PC-9 (cell line): ENCODE data around the gene VPS8. TPM values are rescaled to one million over a fixed set of nuclear protein-coding genes. Genes with fewer than 3 reads are reported as not detected.

Source experiments
- BruUV-seq: library from RNA; stranded (reverse); fragments of 400-500 nt; replicated peaks from 2 replicates; lab custom pipeline; 2021; lab: Mats Ljungman, UMichigan
- CTCF ChIA-PET: fragments of 300-600 bp; sonication (Branson Sonifier 250); formaldehyde crosslinking; loops from one replicate; lab custom pipeline; 2022; ENCODE audit warnings: antibody characterized with exemption; lab: Charles Lee
- POLR2A ChIA-PET: fragments of 300-600 bp; sonication (Branson Sonifier 250); formaldehyde crosslinking; loops from one replicate; lab custom pipeline; 2022; ENCODE audit warnings: antibody characterized with exemption; ENCODE audit not compliant: unreplicated experiment; lab: Charles Lee
- DNase-seq, 2 experiments: peaks; one replicate each; pipeline versions ENCODE4 v3.0.0 to v3.0.0-alpha.2; 2015 to 2022; ENCODE audit warnings: mixed read lengths in 1 of 2
- H2AFZ ChIP-seq: fragments of 200-600 bp; sonication (generic); 2 replicates; pipeline ENCODE4 v1.8.1; 2017; ENCODE audit warnings: antibody characterized with exemption
- H3F3A ChIP-seq: fragments of 200-600 bp; sonication (generic); 2 replicates; pipeline ENCODE4 v1.8.1; 2017; ENCODE audit warnings: antibody characterized with exemption, mild to moderate bottlenecking, low read depth; ENCODE audit not compliant: insufficient read depth
- H3K27ac ChIP-seq: fragments of 200-600 bp; sonication (generic); 2 replicates; pipeline ENCODE4 v1.6.1; 2016; ENCODE audit warnings: mixed run types
- H3K27me3 ChIP-seq: fragments of 200-600 bp; sonication (generic); 2 replicates; pipeline ENCODE4 v1.6.1; 2016; ENCODE audit warnings: low read depth, mixed run types; ENCODE audit not compliant: insufficient read depth
- H3K36me3 ChIP-seq: fragments of 200-600 bp; sonication (generic); 2 replicates; pipeline ENCODE4 v1.6.1; 2016; ENCODE audit warnings: low read depth, mixed run types
- H3K4me1 ChIP-seq: fragments of 200-600 bp; sonication (generic); replicated peaks from 2 replicates; pipeline ENCODE4 v1.6.1; 2016; ENCODE audit warnings: mixed run types; ENCODE audit not compliant: insufficient read depth
- H3K4me2 ChIP-seq: fragments of 200-600 bp; sonication (generic); 2 replicates; pipeline ENCODE4 v1.6.1; 2017; ENCODE audit warnings: mixed run types
- H3K4me3 ChIP-seq: fragments of 200-600 bp; sonication (generic); 2 replicates; pipeline ENCODE4 v1.6.1; 2016; ENCODE audit warnings: mixed run types
- H3K79me2 ChIP-seq: fragments of 200-600 bp; sonication (generic); 2 replicates; pipeline ENCODE4 v1.6.1; 2017; ENCODE audit warnings: low read depth, mixed run types
- H3K9me2 ChIP-seq: fragments of 200-600 bp; sonication (generic); 2 replicates; pipeline ENCODE4 v1.8.1; 2017; ENCODE audit warnings: mild to moderate bottlenecking; ENCODE audit not compliant: insufficient read depth
- H3K9me3 ChIP-seq: fragments of 200-600 bp; sonication (generic); 2 replicates; pipeline ENCODE4 v1.8.1; 2016; ENCODE audit warnings: low read depth; ENCODE audit not compliant: insufficient read depth
- H4K20me1 ChIP-seq: fragments of 200-600 bp; sonication (generic); 2 replicates; pipeline ENCODE4 v1.8.1; 2017; ENCODE audit not compliant: insufficient read depth
- EZH2 ChIP-seq: fragments of 200-600 bp; sonication (generic); IDR thresholded peaks from 2 replicates; pipeline ENCODE4 v1.8.0; 2017; ENCODE audit warnings: antibody characterized with exemption, low read depth
- intact Hi-C: fragments of 100-400 bp; cut with micrococcal nuclease; formaldehyde crosslinking; loops from one replicate; pipeline ENCODE4 v1.10.0; 2022; ENCODE audit not compliant: unreplicated experiment
- total RNA-seq: library from RNA; stranded (reverse); gene quantifications from 2 replicates; pipeline ENCODE4 v1.2.3, GENCODE V29; 2021
- TF ChIP-seq, protein P1 (sequence below): fragments of 200-600 bp; sonication (generic); conservative IDR thresholded peaks from 2 replicates; pipeline ENCODE4 v1.6.1; 2017; ENCODE audit warnings: mixed run types, antibody characterized with exemption, mild to moderate bottlenecking, moderate library complexity

Gene VPS8
- total RNA-seq, 1 experiment from 2014 or later: 80.8 TPM

DNA sequence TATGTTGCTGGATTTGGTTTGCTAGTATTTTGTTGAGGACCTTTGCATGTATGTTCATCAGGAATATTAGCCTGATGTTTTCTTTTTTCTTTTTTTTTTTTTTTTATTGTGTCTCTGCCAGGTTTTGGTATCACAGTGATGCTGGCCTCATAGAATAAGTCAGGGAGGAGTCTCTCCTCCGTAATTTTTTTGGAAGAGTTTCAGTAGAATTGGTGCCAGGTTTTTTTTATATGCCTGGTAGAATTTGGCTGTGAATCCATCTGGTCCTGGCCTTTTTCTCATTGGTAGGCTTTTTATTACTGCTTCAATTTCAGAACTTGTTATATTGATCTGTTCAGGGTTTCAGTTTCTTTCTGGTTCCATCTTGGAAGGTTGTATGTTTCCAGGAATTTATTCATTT, 165.8 kb downstream of the VPS8 start:
- no peaks in the 10 kb centered on the region for H3K9me3 ChIP-seq
- no peaks in the 10 kb centered on the region for H3K27me3 ChIP-seq
- H3F3A ChIP-seq: no peaks in the 10 kb centered on the region
- intact Hi-C loops: no loop called here
- POLR2A ChIA-PET: no interaction called here
- no peaks in the 10 kb centered on the region for H3K79me2 ChIP-seq
- no peak overlapping the region for H3K27ac ChIP-seq
- H4K20me1 ChIP-seq: no peaks in the 10 kb centered on the region
- no peak for DNase-seq
- no peak overlapping the region for H3K4me2 ChIP-seq
- H3K4me1 ChIP-seq: no peaks in the 10 kb centered on the region
- no peak for TF ChIP-seq EZH2
- TF ChIP-seq, protein P1, sequence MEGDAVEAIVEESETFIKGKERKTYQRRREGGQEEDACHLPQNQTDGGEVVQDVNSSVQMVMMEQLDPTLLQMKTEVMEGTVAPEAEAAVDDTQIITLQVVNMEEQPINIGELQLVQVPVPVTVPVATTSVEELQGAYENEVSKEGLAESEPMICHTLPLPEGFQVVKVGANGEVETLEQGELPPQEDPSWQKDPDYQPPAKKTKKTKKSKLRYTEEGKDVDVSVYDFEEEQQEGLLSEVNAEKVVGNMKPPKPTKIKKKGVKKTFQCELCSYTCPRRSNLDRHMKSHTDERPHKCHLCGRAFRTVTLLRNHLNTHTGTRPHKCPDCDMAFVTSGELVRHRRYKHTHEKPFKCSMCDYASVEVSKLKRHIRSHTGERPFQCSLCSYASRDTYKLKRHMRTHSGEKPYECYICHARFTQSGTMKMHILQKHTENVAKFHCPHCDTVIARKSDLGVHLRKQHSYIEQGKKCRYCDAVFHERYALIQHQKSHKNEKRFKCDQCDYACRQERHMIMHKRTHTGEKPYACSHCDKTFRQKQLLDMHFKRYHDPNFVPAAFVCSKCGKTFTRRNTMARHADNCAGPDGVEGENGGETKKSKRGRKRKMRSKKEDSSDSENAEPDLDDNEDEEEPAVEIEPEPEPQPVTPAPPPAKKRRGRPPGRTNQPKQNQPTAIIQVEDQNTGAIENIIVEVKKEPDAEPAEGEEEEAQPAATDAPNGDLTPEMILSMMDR: no peak
- H3K36me3 ChIP-seq: no peaks in the 10 kb centered on the region
- CTCF ChIA-PET: no interaction called here
- H2AFZ ChIP-seq: no peak overlapping the region
- no peaks in the 10 kb centered on the region for H3K9me2 ChIP-seq
- BruUV-seq: no TSS peak
- H3K4me3 ChIP-seq: no peak overlapping the region

GRCh38 chr3:184981071-184981470, 169.1 kb downstream of the VPS8 start:
- Histone ChIP-seq H4K20me1 (no peaks in the 10 kb centered on the region), H3K4me2 (no peak overlapping the region), H2AFZ (no peak overlapping the region), H3K27ac (no peak overlapping the region), H3K4me3 (no peak overlapping the region), H3K9me3 (no peaks in the 10 kb centered on the region), H3K9me2 (no peaks in the 10 kb centered on the region), H3K4me1 (no peaks in the 10 kb centered on the region), H3K27me3 (no peaks in the 10 kb centered on the region), H3F3A (no peaks in the 10 kb centered on the region), H3K79me2 (no peaks in the 10 kb centered on the region), H3K36me3 (no peaks in the 10 kb centered on the region)
- TF ChIP-seq, protein P1: no peak
- no peak for TF ChIP-seq EZH2
- BruUV-seq: no TSS peak
- CTCF ChIA-PET: no interaction called here
- POLR2A ChIA-PET: no interaction called here
- intact Hi-C loops: no loop called here
- no peak for DNase-seq

DNA sequence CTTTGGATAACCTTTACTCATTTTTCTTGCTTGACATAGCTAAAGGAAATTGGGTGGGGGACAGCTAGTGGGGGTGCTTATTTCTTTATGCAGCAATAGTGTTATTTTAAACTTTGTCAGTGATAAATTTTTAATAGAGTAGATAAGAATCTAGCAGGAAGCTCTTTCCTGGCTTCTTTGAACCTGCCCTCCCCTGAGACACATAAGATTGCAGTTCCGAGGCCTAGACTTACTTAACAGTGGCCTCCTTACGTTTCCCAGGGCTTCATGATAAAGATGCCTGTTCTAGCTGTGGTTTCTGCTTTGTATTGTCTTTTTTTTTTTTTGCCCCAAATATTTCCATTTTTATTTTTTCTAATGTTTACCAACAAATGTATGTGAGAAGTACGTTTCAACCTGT, 170.1 kb downstream of the VPS8 start:
- POLR2A ChIA-PET: no interaction called here
- Histone ChIP-seq H3K4me2 (no peak overlapping the region), H4K20me1 (no peaks in the 10 kb centered on the region), H3K27me3 (no peaks in the 10 kb centered on the region), H3K27ac (no peak overlapping the region), H3K36me3 (no peaks in the 10 kb centered on the region), H3K9me3 (no peaks in the 10 kb centered on the region), H3K79me2 (no peaks in the 10 kb centered on the region), H3F3A (no peaks in the 10 kb centered on the region), H2AFZ (no peak overlapping the region), H3K9me2 (no peaks in the 10 kb centered on the region), H3K4me1 (no peaks in the 10 kb centered on the region), H3K4me3 (no peak overlapping the region)
- intact Hi-C loops: no loop called here
- DNase-seq: no peak
- no TSS peak for BruUV-seq
- TF ChIP-seq, protein P1: no peak
- TF ChIP-seq EZH2: no peak
- CTCF ChIA-PET: no interaction called here
